Activated CD4-positive, alpha-beta T cell treated with anti-CD3 and anti-CD28 coated beads for 1 hour (primary cell): ENCODE results near the gene ACIN1.
"Not testable (repeated sequence)": the region's sequence is repeated elsewhere in the genome, so short reads cannot be mapped to it uniquely, and the experiment has no call there.

Experiments used
- DNase-seq: peaks from one replicate; pipeline ENCODE4 v3.0.0-alpha.2; 2020

Gene ACIN1

DNA sequence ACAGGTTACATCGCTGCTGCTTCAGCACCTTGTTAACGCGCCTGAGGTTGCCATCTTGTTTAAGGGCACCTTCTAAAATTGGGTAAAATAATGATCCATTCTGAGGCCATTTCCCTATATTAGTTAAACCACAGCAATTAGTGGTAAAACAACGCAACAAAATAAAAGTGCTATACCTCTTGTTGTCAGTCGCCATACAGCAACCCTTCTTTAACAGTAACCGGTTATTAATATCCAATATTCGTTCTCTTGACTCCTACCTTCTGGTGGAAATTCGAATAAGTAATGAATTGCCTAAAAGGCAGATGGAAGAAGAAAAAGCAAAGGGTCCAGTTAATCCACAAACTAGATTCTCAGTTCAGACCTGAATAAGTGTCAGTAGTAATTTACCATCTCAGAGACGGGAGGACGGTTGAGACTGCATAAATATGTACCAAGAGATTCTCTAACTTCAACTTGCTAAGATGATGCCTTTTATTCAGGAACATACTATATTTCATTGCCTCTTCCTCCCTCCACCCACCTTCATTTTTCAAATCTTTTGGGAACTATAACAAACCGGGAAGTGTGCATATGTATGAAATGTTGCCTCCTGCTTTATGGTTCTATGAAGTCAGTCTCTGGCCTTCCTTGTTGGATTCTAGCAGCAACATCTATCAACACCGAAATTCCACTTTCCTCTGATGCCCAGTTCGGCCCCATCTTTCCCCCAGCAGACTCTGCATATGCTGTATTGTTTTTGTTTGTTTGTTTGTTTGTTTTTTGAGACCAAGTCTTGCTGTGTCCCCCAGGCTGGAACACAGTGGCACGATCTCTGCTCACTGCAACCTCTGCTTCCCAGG, 59.4 kb downstream of the ACIN1 start:
- no peak for DNase-seq

DNA sequence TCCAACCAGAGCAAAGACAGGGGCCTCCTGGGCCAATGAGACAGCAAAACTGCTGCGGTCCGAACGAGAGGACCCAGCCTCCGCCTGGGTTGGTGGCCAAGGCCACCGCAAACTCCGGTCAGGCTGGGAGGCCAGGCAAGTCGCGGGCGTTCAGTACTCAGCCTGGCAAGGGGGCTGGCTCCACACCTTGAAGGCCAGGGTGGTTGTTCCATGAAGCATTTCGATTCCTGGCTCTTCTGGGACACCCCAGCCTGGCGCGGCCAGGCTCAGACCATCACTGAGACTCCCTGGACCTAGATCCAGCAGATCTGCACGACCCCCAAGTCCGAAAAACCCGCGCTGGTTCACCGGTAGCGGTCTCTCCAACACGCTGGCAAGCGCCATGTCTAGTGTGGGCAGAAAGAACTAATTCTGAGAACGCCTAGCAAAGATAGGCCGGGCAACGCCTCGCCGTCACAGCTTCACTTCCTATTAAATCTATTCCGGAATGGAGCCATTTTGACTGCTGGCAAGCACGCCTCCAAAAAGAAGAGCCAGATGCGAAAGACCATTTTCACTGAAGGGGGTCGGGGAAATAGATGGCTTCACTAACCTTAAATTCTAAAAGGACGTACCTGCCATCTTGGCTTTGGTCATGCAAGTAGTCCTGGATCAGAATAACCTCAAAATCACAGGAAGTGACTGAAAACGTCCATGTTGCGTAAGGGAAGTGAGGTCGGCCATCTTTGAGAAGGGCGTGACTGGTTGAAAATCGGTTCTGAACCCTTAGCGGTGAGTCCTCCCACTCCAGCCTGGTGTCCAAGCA, 60.2 kb downstream of the ACIN1 start, which contains the start of gene PSMB5:
Gene PSMB5, minus strand, starts transcription at position 403 of the 805 bp plus-strand sequence. Its CDS starts 19 bp downstream, at position 384.
- peak; percentile 77 for DNase-seq

DNA sequence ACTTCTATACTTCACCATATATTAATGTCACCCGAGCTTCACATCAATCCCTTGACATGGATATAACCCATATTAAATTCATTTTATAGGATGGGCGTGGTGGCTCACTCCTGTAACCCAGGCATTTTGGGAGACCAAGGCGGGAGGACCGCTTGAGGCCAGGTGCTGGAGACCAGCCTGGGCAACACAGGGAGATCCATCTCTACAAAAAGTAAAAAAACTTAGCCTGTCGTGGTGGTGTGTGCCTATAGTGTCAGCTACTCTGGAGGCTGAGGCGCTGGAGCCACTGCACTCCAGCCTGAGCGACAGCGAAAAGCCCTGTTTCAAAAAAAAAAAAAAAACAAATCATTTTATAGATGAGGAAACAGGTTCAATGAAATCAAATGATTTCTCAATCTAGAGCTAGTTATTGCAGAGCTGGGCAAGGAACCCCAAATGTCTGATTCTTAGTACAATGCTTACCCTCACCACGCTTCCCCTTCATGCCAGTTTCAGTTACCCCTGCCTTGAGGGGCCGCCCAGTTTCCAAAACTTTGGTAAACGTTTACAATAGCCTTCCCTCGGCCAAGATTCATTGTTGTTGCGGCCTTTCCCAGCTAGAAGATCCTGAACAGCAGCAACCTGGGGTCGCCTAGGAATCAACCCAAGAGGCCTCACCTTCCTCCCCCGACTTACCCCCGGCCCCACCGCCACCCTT, 61.0 kb downstream of the ACIN1 start:
- DNase-seq, result no peak

DNA sequence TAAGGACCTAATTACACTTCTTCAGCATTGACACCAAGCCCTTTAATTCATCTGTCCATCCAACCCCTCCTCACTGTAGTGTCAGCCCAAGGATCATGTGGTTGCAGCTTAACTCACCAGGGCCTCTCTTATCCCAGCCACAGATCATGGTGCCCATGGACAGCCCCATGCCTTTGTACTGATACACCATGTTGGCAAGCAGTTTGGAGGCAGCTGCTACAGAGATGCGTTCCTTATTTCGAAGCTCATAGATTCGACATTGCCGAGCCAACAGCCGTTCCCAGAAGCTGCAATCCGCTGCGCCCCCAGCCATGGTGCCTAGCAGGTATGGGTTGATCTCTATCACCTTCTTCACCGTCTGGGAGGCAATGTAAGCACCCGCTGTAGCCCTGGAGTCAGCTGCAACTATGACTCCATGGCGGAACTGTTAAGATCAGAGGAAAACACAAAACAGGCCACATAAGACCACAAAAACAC, 61.6 kb downstream of the ACIN1 start:
- DNase-seq, result no peak

DNA sequence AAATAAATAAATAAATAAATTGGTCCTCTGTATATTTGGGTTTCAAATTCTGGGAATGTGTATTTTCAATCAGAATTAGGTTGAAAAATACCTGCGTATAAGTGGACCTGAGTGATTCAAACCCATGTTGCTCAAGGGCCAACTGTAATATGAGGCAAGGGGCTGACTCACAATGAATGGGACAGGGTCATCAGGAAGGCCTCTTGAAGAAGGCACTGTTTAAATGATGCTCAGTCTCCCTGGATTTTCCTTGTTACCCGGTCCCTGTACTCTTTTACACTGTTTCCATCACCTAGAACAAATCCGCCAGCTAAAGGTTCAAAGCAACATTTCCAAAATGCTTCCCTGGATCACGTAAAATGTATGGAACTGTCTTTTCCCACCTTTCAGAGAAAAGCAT, 64.0 kb downstream of the ACIN1 start:
- no peak for DNase-seq

DNA sequence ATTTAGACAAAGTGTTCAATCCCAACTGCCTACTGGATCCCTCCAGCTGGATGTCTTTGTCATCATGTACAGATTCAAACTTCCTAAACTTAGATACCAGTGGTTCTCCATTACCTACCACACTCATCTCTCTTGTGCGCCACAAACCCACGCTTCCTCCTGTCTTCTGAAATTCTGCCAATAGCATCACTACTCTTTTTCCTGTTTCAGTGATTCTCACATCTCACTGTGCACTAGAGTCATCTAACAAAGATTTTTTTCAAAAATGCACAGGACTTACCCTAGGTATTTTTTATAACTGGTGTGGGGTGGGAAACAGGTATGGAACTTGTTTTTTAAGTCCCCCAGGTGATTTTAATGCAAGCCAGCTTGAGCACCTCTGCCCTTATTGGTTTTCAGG, 66.1 kb downstream of the ACIN1 start:
- no peak for DNase-seq

DNA sequence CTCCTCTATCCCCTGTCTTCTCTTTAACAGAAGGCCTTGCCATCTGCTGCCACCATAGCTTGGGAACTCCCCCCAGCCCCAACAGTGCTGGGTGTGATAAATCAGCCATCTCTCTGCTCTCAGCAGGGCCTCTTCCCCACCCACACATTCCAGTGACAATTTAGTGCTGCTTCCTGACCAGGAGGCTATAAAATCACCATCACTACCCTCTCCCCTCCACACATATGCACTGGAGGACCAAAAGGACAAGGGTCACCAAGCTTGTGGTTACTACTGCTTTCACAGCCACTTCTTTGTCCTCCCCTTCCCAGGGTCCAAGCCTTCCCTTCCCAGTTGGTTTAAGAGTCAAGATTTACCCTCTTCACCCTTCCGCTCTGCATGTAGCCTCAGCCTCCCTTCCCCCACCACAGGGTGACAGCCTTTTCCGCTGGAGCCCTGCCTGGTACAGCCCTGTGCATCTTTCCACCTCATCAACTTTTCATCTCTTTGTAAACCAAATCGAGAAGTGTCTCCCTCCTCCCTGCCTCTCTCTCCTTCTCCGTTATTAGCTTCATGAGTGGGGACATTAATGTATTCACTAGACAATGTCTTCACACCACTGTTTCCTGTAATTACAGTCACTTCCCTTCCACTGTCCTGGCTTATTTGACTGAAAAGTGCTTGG, 69.7 kb downstream of the ACIN1 start:
- no peak for DNase-seq

DNA sequence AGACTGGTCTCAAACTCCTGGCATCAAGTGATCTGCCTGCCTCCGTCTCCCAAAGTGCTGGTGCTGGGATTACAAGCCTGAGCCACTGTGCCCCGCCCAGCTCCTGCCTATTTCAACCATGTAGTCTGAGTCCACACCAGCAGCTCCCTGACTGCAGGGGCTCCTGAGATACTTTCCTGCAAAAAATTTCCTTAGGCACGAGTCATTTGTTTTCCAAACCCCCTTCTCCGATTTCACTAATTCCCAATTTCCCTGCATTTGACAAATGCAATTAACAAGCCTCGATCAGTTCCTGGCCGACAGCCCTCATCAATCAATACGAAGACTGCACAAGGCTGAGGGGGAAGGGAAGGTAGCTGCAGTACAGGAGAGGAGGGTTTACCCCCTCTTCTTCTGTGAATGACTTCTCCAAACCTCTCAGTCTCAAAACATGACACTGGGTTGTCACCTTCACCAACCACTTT, 70.3 kb downstream of the ACIN1 start:
- DNase-seq, result no peak

DNA sequence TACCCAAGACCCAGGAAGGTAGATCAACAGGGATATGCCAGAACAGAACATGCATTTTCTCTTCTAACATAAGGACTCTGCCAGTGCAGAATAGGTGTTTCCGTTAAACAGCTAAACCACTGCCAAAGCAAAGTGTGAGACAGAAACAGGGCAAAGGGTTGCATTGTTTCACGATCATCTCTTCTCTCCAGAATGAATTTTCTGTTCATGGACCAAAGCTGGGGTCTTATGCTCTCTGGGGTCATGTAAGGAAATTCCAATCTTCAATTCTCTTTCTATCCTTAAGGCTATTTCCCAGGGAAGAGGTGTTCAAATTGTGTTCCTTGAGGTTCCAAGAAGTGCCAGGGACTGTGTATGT, 71.2 kb downstream of the ACIN1 start:
- no peak for DNase-seq

DNA sequence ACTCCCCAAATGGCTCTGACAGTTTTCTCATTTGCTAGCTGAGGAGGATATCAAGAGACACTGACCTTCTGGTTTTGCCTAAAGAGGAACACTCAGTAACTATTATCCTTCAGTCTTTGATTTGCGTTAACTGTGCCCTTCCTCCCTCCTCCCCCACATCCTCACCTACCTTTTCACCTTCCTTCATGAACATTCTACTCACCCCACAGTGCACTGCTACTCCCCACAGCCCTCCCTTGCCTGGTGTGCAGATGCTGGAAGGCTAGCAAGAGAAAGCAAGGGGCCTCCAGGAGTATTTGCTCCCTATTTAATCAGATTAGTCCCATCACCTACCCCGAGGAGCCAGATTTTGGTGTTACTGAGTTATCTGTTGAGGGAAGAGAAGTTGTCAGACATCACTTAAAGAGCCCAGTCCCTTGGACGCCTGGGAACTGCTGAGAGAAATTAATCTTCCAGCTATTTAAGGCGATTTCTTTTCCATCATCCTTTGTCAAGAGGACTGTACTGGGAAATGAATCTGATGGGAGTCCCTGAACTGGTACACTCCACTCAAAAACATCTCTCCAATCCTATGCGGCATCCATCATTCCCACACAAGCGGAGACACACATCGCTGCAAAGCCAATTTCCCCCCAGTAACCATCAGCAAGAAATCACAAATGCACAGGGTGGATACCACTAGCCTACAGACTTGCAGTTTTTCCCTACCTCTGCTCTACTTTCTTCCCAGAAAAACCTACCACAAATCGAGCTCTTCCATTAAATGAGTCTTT, 71.7 kb downstream of the ACIN1 start:
- no peak for DNase-seq

DNA sequence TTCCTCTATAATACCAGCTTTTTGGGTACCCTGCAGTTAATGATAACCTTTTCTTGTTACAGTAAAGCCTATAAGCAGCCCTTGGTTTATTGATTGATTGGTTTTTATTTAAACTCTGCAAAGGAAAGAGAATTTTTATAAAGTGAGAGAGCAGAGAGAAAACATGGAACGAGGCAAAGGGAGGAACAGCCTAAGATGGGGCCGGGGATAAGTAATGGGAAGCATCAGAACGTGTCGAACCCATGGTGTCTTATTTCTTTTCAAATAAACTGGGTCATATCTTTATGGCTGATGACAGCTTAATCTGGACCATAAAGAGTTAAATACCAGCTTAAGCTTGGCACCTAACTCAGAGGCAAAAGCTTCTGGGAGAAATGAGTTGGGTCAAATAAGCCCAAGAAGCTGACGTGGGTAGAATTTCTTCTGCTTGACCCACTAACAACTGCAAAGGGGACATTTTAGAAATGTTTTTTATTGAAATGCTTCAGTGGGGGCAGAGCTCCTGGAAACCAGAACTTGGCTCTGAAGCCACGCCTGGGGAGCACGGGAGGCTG, 73.0 kb downstream of the ACIN1 start:
- DNase-seq, result no peak

DNA sequence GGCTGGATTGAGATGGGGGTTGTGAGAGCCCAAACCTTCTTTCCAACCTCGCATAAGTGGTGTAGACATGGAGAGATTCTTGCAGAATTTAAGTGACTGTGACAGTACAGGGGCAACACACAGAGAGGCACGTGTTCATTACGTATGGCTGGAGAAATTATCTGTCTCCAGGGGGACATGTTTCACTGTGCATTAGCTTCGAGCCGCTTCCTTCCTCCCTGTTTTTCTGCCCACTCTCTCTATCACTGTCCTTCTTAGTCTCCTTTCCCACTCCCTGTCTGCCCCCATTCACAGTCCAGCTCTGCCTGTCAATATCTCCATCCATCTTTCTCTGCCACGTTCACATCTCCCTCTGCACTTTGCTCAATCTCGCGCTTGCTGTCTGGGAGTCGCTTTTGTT, 73.5 kb downstream of the ACIN1 start:
- no peak for DNase-seq

DNA sequence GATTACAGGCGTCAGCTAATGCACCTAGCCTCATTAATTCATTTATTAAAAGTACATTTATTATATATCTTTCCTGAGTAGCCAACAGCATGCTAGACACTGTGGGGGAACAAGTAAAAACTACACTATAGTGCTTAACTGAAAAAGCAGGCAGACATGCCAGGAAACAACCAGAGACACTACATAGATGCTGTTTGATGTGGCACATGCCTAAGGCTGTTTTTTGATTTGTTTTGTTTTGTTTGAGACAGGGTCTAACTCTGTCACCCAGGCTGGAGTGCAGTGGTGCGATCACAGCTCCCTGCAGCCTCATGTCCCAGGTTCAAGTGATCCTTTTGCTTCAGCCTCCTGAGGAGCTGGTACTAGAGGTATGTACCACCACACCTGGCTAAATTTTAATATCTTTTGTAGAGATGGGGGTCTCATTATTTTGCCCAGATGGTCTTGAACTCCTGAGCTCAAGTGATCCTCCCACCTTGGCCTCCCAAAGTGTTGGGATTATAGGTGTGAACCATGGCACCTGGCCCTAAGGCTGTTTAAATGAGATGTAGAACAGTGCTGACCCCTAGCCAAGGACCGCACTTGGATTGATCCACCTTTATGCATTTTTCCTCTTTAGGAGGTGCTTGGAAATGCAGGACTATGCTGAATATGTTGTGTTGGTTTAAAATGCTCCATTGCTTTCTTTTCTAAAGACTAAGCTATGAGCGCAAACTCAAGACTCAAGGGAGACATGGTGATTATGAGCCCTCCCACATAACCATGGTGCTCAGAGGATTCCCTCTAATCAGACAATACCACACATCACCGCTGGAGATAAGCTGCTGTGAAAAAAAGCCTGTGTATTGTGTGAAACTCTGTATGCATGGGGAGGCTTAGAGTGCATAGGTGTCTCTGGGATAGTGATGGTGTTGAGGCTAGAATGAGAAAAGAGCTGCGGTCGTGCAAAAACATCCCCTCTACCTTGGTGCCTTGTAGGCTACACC, 74.5 kb downstream of the ACIN1 start:
- DNase-seq, result no peak

DNA sequence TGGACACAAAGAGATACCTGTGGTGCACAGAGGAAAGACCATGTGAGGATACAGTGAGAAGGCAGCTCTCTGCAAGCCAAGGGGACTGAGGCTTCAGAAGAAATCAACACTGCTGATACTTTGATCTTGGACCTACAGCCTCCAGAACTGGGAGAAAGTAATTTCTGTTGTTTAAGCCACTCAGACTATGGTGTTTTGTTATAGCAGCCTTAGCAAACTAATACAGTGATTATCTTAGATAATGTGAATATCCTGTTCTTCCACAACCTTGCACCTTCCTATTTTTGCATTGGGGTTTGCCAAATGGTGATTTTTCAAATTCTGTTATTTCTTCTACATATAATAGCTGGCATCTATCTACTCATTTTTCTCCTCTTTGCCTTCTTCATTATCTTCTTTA, 76.8 kb downstream of the ACIN1 start:
- DNase-seq, result no peak

DNA sequence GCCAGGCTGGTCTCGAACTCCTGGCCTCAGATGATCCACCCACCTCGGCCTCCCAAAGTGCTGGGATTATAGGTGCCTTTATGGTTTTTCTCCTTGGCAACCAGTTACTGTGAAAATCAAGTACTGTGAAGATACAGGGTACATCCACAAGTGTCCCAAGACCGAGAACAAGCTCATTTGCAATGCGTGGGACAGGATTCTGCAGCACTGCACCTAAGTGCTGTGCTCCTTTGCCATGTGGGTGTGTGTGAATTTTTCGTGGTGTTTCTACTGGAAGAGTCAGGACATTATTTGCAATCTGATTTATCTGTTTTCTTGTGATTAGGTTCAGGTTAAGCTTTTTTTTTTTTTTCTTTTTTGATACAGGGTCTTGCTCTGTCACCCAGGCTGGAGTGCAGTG, 77.8 kb downstream of the ACIN1 start:
- no peak for DNase-seq

DNA sequence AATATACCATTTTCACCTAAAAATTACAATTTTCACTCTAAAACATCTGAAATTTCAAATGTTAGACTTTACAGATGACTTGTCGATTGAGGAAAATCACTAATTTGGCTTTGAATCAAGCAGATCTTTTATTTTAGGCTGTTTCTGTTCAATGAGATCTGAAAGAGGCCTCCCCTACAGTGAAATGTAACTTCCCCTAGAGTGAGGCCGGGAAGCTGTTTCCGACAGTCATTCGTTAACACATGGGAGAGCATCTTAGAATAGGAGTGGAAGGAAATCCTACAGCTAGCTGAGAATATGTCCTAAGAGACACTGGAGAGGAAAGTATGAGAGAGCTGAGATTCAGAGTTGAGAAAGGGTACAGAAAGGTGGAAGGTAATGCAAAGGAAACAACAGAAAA, 79.3 kb downstream of the ACIN1 start:
- no peak for DNase-seq

DNA sequence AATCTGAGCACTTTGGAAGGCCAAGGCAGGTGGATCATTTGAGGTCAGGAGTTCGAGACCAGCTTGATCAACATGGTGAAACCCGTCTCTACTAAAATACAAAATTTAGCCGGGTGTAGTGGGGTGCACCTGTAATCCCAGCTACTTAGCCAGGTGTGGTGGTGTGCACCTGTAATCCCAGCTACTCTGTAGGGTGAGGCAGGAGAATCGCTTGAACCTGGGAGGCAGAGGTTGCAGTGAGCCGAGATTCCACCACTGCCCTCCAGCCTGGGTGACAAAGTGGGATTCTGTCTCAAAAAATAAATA, 81.2 kb downstream of the ACIN1 start:
- DNase-seq, result not testable (repeated sequence)

DNA sequence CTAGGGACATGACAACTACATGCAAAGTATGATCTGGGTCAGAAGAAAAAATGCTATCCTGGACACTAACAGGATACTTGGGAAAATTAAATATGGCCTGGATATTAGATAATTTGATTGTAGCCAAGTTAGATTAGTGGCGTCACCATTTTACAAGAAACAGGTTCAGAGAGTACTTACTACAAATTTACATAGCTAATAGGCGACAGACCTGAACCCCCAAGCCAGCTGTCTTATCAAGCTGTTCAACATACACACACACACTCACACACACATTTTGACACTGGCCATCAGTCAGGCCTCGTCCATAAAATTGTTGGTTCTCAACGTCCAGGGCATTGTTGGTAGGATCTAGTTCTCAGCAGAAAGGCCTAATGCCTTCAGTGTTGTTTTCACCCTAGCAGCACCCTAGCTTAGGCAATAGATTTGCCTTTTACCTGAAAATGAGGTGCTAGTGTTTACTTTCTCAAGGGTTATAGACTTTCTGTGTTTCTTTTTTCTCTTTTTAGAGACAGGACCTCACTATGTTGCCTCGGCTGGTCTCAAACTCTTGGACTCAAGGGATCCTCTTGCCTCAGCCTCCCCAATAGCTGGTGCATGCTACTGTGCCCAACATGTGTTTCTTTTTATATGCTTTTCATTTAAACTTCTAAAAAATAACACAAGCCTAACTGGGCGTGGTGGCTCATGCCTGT, 81.7 kb downstream of the ACIN1 start:
- no peak for DNase-seq

DNA sequence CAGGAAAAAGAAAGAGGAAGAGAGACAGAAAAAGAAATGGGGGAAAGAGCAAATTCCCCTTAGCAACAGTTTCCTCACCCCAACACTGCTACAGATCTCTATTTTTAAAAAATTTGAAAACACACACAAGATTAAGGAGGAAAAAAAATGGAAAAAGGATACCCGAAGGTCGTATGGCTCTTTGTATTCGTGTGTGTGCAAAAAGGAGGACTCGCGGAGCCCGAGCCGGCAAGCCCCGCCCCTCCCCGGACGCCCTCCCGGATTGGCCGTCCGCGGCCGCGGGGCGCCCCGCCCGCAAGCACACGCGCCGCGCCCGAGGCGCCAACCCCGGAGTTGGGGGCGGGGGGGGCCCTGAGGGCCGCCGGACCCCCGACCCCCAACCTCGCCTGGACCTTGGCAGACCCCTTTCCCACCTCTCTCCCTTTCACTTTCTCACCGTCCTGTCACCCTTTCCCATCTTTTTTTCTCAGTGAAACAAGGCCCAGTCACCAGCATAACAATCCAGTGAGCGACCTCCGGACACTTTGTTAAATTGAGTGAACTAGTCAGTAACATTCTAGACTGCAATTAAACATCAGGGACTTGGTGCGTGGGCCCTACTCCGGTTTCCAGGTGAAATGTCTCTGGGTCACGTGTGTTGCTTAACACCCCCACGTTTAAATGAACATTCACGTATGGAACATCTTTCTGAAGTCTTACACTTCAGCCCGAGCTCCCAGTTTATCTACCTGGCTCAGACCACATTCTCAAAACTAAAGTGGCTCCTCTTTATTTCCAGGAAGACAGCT, 84.8 kb downstream of the ACIN1 start, which contains the start of gene C14orf93:
Gene C14orf93, minus strand, starts transcription at position 205 of the 788 bp plus-strand sequence. CDS start 11,120 bp downstream, outside the sequence.
- DNase-seq, result peak; percentile 64
